ENCODE measurements around the gene CCDC116. TPM values are rescaled to one million over a fixed set of nuclear protein-coding genes. Genes with fewer than 3 reads are reported as not detected.
"Not testable (repeated sequence)": the region's sequence is repeated elsewhere in the genome, so short reads cannot be mapped to it uniquely, and the experiment has no call there.

Gene CCDC116
- total and polyA plus RNA-seq, 4 donors: 0.37 to 0.74 (median 0.72) TPM

GRCh38 chr22:21613553-21614233 lies 18.9 kb upstream of the CCDC116 start:
- DNase-seq (no peak), ATAC-seq (ENCODE audit: insufficient read depth, low FRiP score) (no peak)
- H3K9me3 ChIP-seq (ENCODE audit: control insufficient read depth in 4 of 4, insufficient read depth in 3 of 4, low read length in 3 of 4): no peaks in the 10 kb centered on the region
- H3K9ac ChIP-seq (ENCODE audit: insufficient read depth in 1 of 2, low read length in 2 of 2): no peak overlapping the region
- peaks cover 0 to 6% (median 0%) of the 10 kb centered on the region in 5 donors for H3K4me1 ChIP-seq (ENCODE audit: control insufficient read depth in 5 of 5, insufficient read depth in 5 of 5, low read length in 5 of 5)
- no peak overlapping the region for H3K27ac ChIP-seq (ENCODE audit: low read depth in 1 of 2, low read length in 1 of 2)
- 84 to 95% methylated on average over 4 of the region's 4 CpGs for WGBS, 2 donors
- peaks cover 3 to 16% (median 11%) of the 10 kb centered on the region in 4 donors for H3K36me3 ChIP-seq (ENCODE audit: control insufficient read depth in 4 of 4, insufficient read depth in 4 of 4, low read length in 4 of 4)
- no peaks in the 10 kb centered on the region for H3K27me3 ChIP-seq (ENCODE audit: control insufficient read depth in 3 of 3, insufficient read depth in 3 of 3, low read length in 2 of 3)
- no peak for TF ChIP-seq CTCF (IDR thresholded peaks at IDR 0.05; ENCODE audit: control extremely low read depth, extremely low read depth)
- H3K4me3 ChIP-seq: no peak overlapping the region

- Histone ChIP-seq H3K27ac (ENCODE audit: low read depth in 1 of 2, low read length in 1 of 2) (no peak overlapping the region), H3K4me1 (ENCODE audit: control insufficient read depth in 5 of 5, insufficient read depth in 5 of 5, low read length in 5 of 5) (peaks cover 0 to 5% (median 0%) of the 10 kb centered on the region in 5 donors), H3K9ac (ENCODE audit: insufficient read depth in 1 of 2, low read length in 2 of 2) (no peak overlapping the region), H3K4me3 (no peak overlapping the region), H3K9me3 (ENCODE audit: control insufficient read depth in 4 of 4, insufficient read depth in 3 of 4, low read length in 3 of 4) (no peaks in the 10 kb centered on the region), H3K36me3 (ENCODE audit: control insufficient read depth in 4 of 4, insufficient read depth in 4 of 4, low read length in 4 of 4) (peaks cover 3 to 22% (median 11%) of the 10 kb centered on the region in 4 donors), H3K27me3 (ENCODE audit: control insufficient read depth in 3 of 3, insufficient read depth in 3 of 3, low read length in 2 of 3) (no peaks in the 10 kb centered on the region)
- TF ChIP-seq CTCF (IDR thresholded peaks at IDR 0.05; ENCODE audit: control extremely low read depth, extremely low read depth): no peak
- ATAC-seq (ENCODE audit: insufficient read depth, low FRiP score) (no peak), DNase-seq (no peak)
- 81 to 93% methylated on average over 4 of the region's 4 CpGs for WGBS, 2 donors
Measured at GRCh38 chr22:21615731-21616130, 16.8 kb upstream of the CCDC116 start.

- H3K9me3 ChIP-seq (ENCODE audit: control insufficient read depth in 4 of 4, insufficient read depth in 3 of 4, low read length in 3 of 4); H3K9ac ChIP-seq (ENCODE audit: insufficient read depth in 1 of 2, low read length in 2 of 2); H3K4me3 ChIP-seq; H3K27me3 ChIP-seq (ENCODE audit: control insufficient read depth in 3 of 3, insufficient read depth in 3 of 3, low read length in 2 of 3); H3K27ac ChIP-seq (ENCODE audit: low read depth in 1 of 2, low read length in 1 of 2); ATAC-seq (ENCODE audit: insufficient read depth, low FRiP score); H3K4me1 ChIP-seq (ENCODE audit: control insufficient read depth in 5 of 5, insufficient read depth in 5 of 5, low read length in 5 of 5); DNase-seq: not testable (repeated sequence)
- H3K36me3 ChIP-seq (ENCODE audit: control insufficient read depth in 4 of 4, insufficient read depth in 4 of 4, low read length in 4 of 4): peaks cover 0 to 13% (median 1%) of the 10 kb centered on the region in 4 donors
- 98% methylated on average over 6 of the region's 6 CpGs for WGBS, 2 donors
Measured at GRCh38 chr22:21617337-21617736, 15.2 kb upstream of the CCDC116 start.

GRCh38 chr22:21621025-21621424 lies 11.5 kb upstream of the CCDC116 start:
- ATAC-seq (ENCODE audit: insufficient read depth, low FRiP score) (no peak), DNase-seq (no peak)
- no peak overlapping the region for H3K4me3 ChIP-seq
- H3K36me3 ChIP-seq (ENCODE audit: control insufficient read depth in 4 of 4, insufficient read depth in 4 of 4, low read length in 4 of 4): peaks cover 0 to 26% (median under 1%) of the 10 kb centered on the region in 4 donors
- H3K9ac ChIP-seq (ENCODE audit: insufficient read depth in 1 of 2, low read length in 2 of 2): no peak overlapping the region
- H3K9me3 ChIP-seq (ENCODE audit: control insufficient read depth in 4 of 4, insufficient read depth in 3 of 4, low read length in 3 of 4): no peaks in the 10 kb centered on the region
- no peak for TF ChIP-seq CTCF (IDR thresholded peaks at IDR 0.05; ENCODE audit: control extremely low read depth, extremely low read depth)
- 94 to 95% methylated on average over 3 of the region's 3 CpGs for WGBS, 2 donors
- no peak overlapping the region for H3K27ac ChIP-seq (ENCODE audit: low read depth in 1 of 2, low read length in 1 of 2)
- H3K27me3 ChIP-seq (ENCODE audit: control insufficient read depth in 3 of 3, insufficient read depth in 3 of 3, low read length in 2 of 3): no peaks in the 10 kb centered on the region
- H3K4me1 ChIP-seq (ENCODE audit: control insufficient read depth in 5 of 5, insufficient read depth in 5 of 5, low read length in 5 of 5): peaks cover 0 to 14% (median 2%) of the 10 kb centered on the region in 5 donors
